ENCODE measurements around the gene SLC25A29.
"Not testable (repeated sequence)": the region's sequence is repeated elsewhere in the genome, so short reads cannot be mapped to it uniquely, and the experiment has no call there.

SLC25A29 gene, protein sequence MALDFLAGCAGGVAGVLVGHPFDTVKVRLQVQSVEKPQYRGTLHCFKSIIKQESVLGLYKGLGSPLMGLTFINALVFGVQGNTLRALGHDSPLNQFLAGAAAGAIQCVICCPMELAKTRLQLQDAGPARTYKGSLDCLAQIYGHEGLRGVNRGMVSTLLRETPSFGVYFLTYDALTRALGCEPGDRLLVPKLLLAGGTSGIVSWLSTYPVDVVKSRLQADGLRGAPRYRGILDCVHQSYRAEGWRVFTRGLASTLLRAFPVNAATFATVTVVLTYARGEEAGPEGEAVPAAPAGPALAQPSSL

DNA sequence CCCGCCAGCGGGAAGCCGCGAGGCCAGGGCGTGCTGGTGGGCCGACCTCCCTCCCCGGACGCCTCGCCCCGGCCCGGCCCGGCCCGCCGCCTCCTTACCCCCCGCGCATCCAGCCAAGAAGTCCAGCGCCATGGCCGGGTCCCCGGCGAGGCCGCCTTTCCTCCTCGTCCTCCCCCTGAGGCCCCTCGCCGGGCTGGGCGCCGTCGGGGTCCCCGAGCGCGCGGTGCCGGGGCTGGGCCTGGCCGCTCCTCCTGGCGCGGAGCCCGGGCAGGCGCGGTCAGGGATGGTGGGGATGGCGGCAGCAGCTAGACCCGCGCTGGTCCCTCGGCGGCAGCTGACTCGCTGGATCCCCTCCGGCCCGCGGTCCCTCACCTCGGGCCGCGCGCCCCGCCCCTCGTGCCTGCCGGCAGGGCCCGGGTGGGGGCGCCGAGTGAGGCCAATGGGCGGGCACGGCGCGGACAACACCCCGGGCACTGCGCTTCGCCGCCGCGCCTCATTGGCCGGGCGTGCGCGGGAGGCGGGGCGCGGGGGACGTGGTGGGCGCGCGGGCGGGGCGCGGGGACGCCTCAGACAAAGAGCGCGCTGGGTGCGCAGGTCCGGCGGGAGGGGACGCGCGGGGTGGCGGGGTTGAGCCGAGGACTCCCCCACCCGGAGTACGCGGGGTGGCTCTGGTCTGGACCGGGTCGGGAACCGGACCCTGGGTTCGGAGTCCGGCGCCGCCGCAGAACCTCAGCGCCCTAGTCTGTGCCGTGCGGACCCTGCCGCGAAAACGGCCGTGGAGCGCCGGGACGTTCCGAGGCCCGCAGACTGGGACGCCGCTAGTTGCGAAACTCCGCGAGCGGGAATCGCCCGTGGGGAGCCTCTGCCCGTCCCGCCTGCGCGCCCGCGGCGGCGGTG, at the start of gene SLC25A29:
SLC25A29 (minus strand) TSS at position 344 of the 897 bp plus-strand sequence; CDS start at position 132, 212 bp downstream.
- H3K4me1 ChIP-seq (ENCODE audit: control insufficient read depth, insufficient read depth, low read length): peaks cover 39% of the 10 kb centered on the region
- no peaks in the 10 kb centered on the region for H3K36me3 ChIP-seq (ENCODE audit: control insufficient read depth, insufficient read depth, low read length)
- peaks cover 5% of the 10 kb centered on the region for H3K27me3 ChIP-seq (ENCODE audit: control insufficient read depth, insufficient read depth, low read length)
- H3K9me3 ChIP-seq (ENCODE audit: control insufficient read depth, low read length): no peaks in the 10 kb centered on the region
- H3K4me3 ChIP-seq (ENCODE audit: low read length): peak within 1 kb of the TSS; percentile 55
- peak within 1 kb of the TSS; percentile 75 for H3K9ac ChIP-seq (ENCODE audit: low read length)

DNA sequence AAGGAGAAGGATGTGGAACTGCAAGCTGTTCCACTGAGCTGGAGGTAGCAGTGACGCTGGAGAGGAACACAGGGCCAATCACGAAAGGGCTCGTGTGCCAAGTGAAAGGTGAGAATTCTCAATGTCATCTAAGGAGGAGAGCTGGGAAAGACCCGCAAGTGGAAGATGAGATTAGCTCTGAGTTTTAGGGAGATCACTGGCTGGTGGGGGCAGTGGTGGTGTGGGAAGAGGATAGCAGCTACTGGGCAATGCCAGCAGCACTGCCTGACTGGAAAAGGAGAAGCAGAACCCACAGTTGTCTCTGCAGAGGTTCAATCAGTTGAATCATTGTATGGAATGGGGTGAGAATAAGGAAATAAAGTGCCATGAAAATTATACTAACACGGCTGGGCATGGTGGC, 44.7 kb upstream of the SLC25A29 start:
- peaks cover 25% of the 10 kb centered on the region for H3K36me3 ChIP-seq (ENCODE audit: control insufficient read depth, insufficient read depth, low read length)
- no peaks in the 10 kb centered on the region for H3K9me3 ChIP-seq (ENCODE audit: control insufficient read depth, low read length)

DNA sequence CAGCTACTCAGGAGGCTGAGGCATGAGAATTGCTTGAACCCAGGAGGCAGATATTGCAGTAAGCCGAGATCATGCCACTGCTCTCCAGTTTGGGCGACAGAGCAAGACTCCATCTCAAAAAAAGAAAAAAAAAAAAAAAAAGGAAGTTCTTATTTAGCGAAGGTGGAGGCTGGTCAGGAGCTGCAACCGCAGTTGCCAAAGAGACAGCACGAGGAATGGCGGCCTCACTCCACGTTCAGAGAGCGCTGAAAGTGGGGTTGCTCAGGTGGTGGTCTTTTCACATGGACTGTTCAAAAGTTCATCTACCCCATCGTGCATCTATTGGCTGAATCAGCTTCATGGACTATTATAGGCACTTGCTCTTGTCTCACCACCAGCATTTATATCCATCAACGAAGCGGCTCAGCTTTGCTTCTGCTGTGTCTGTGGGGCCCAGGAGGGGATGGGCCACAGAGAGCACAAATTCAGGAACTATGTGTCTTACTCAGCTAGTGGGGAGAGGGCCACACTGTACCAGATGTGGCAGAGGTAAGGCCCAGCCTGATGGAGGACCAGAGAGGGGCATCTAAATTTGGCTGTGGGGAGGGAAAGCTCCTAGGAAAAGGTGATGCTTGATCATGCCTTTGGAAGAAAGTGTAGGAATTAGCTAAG, 44.2 kb upstream of the SLC25A29 start:
- H3K9ac ChIP-seq (ENCODE audit: low read length): no peak overlapping the region
- peaks cover 9% of the 10 kb centered on the region for H3K4me1 ChIP-seq (ENCODE audit: control insufficient read depth, insufficient read depth, low read length)
- peaks cover 25% of the 10 kb centered on the region for H3K36me3 ChIP-seq (ENCODE audit: control insufficient read depth, insufficient read depth, low read length)
- H3K9me3 ChIP-seq (ENCODE audit: control insufficient read depth, low read length): no peaks in the 10 kb centered on the region
- no peak overlapping the region for H3K4me3 ChIP-seq (ENCODE audit: low read length)
- H3K27me3 ChIP-seq (ENCODE audit: control insufficient read depth, insufficient read depth, low read length): no peaks in the 10 kb centered on the region

More for the DNA sequence above, 44.7 kb upstream of the SLC25A29 start:
- Histone ChIP-seq H3K4me3 (ENCODE audit: low read length) (no peak overlapping the region), H3K4me1 (ENCODE audit: control insufficient read depth, insufficient read depth, low read length) (peaks cover 9% of the 10 kb centered on the region), H3K9ac (ENCODE audit: low read length) (no peak overlapping the region), H3K27me3 (ENCODE audit: control insufficient read depth, insufficient read depth, low read length) (no peaks in the 10 kb centered on the region)

DNA sequence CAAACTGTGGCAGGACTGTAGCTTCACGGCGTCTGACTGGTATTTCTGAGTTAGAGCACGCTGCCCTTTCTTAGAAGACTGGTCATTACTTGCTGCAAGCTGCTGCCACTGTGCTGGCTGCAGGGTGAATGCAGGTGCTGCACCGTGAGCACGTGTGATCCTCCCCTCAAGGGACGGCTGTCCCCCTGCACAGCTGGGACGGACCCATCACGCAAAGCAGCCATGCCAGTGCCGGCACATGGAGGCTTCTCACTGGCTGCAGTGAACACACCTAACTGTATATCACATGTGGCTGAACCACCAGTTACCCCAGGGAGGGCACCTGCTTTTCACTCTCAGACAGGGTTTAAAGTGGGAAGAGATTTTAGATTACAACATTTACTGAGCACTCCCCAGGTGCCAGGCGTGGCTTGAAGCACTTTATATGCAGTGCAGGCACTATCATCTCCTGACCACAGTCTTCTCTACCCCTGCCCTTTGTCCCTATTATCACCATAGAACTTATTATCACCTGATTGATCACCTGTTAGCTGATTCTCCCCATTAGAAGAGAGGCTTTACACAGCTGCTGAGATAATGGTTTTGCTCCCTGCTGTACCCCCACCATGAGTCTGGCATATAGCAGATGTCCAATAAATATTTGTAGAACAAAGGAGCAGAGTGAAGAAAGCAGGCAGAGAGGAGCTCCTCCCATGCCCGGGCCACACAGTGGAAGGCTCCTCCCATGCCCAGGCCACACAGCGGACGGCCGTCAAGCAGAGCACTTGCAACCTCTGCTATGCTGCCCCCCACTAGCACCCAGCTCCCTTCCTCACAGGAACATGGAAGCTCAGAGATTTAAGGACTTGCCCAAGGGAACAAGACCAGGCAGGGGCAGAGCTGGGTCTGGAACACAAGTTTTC, 42.8 kb upstream of the SLC25A29 start:
- no peak overlapping the region for H3K9ac ChIP-seq (ENCODE audit: low read length)
- H3K9me3 ChIP-seq (ENCODE audit: control insufficient read depth, low read length): no peaks in the 10 kb centered on the region

DNA sequence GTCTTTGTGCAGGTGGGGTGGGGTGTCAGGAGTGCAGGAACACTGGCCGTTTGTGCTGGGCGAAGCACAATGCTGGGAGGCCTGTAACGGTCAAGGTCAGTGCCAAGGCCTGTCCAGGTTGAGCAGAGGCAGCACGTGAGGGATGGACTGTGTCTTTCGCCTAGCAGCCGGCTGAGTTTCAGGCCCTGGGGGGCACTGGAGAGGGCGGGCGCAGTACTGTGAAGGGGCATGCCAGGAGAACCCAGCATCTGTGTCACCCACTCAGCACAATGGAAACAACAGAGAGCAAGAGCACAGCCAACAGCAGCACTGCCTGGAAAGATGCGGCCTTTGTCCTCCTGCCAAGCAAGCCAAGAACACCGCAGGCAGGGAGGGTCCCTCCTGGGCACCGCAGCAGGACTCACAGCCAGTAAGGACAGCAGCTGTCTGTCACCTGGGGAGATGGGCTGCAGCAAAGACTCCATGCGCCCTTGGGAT, 42.0 kb upstream of the SLC25A29 start:
- Histone ChIP-seq H3K4me3 (ENCODE audit: low read length) (no peak overlapping the region), H3K36me3 (ENCODE audit: control insufficient read depth, insufficient read depth, low read length) (peaks cover 16% of the 10 kb centered on the region), H3K4me1 (ENCODE audit: control insufficient read depth, insufficient read depth, low read length) (peaks cover 9% of the 10 kb centered on the region), H3K27me3 (ENCODE audit: control insufficient read depth, insufficient read depth, low read length) (no peaks in the 10 kb centered on the region), H3K9ac (ENCODE audit: low read length) (no peak overlapping the region), H3K9me3 (ENCODE audit: control insufficient read depth, low read length) (no peaks in the 10 kb centered on the region)

More for the DNA sequence above, 42.8 kb upstream of the SLC25A29 start:
- Histone ChIP-seq H3K36me3 (ENCODE audit: control insufficient read depth, insufficient read depth, low read length) (peaks cover 23% of the 10 kb centered on the region), H3K4me3 (ENCODE audit: low read length) (no peak overlapping the region), H3K4me1 (ENCODE audit: control insufficient read depth, insufficient read depth, low read length) (peaks cover 9% of the 10 kb centered on the region), H3K27me3 (ENCODE audit: control insufficient read depth, insufficient read depth, low read length) (no peaks in the 10 kb centered on the region)

DNA sequence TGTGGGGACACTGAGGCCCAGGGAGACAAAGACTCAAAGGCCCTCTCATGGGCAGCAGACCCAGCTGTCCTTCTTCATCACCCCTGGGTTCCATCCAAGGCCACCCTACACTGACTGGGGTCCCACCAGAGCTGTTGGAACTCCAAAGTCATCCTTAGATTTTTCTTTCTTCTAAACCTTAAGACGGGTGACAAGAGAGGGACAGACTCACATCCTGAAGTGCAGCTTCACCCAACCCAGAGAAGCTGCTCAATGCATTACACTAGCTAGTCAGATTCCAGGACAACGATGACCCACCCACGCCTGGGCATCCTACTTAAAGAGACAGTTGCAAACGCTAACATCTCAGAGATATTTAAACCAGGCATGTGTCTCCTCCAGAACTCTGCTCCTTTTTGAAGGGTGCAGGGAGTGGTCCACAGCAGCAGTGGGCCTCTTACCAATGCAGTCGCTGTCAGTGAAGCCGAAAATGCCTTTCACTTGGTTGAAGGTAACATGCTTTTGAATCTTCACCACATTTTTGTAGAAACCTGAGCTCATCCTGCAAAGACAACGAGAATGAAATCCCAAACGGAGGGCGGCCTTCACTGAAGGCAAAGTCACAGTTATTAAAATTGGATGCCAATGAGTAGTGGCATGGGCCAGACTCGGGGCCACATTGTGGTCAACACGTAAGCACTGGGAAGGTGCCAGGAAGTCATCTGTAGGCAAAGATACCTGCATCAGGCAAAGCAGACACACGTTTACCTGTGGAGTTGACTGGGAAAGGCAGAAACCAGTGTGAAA, 40.3 kb upstream of the SLC25A29 start:
- H3K36me3 ChIP-seq (ENCODE audit: control insufficient read depth, insufficient read depth, low read length): peaks cover 12% of the 10 kb centered on the region

DNA sequence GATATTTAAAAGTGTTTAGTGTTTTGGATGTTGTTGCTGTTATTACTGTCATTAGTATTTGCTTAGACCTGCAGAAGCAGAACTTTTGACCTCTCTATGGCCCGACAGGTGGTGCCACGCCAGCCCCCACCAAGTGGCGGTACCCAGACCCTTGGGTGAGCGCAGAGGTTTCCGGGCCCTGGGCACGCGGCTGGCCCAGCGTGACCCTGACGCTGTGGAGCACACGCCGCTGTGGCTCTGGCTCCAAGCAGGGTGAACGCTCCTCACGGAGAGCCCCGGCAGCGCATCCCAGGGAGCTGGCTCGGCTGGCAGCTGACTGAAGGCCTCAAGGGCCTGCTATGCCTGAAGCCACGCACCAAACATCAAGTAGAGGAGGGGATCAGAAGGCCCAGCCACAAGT, 39.5 kb upstream of the SLC25A29 start:
- no peak overlapping the region for H3K9ac ChIP-seq (ENCODE audit: low read length)
- peaks cover 12% of the 10 kb centered on the region for H3K36me3 ChIP-seq (ENCODE audit: control insufficient read depth, insufficient read depth, low read length)
- no peaks in the 10 kb centered on the region for H3K27me3 ChIP-seq (ENCODE audit: control insufficient read depth, insufficient read depth, low read length)
- H3K9me3 ChIP-seq (ENCODE audit: control insufficient read depth, low read length): no peaks in the 10 kb centered on the region
- peaks cover 24% of the 10 kb centered on the region for H3K4me1 ChIP-seq (ENCODE audit: control insufficient read depth, insufficient read depth, low read length)
- no peak overlapping the region for H3K4me3 ChIP-seq (ENCODE audit: low read length)

More for the DNA sequence above, 40.3 kb upstream of the SLC25A29 start:
- no peak overlapping the region for H3K4me3 ChIP-seq (ENCODE audit: low read length)
- no peaks in the 10 kb centered on the region for H3K27me3 ChIP-seq (ENCODE audit: control insufficient read depth, insufficient read depth, low read length)
- H3K9ac ChIP-seq (ENCODE audit: low read length): no peak overlapping the region
- no peaks in the 10 kb centered on the region for H3K9me3 ChIP-seq (ENCODE audit: control insufficient read depth, low read length)
- peaks cover 17% of the 10 kb centered on the region for H3K4me1 ChIP-seq (ENCODE audit: control insufficient read depth, insufficient read depth, low read length)

DNA sequence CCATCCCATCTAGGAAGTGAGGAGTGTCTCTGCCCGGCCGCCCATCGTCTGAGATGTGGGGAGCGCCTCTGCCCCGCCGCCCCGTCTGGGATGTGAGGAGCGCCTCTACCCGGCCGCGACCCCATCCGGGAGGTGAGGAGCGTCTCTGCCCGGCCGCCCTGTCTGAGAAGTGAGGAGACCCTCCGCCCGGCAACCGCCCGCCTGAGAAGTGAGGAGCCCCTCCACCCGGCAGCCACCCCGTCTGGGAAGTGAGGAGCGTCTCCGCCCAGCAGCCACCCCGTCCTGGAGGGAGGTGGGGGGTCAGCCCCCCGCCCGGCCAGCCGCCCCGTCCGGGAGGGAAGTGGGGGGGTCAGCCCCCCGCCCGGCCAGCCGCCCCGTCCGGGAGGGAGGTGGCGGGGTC, 38.4 kb upstream of the SLC25A29 start:
- H3K9ac ChIP-seq (ENCODE audit: low read length); H3K4me3 ChIP-seq (ENCODE audit: low read length); H3K9me3 ChIP-seq (ENCODE audit: control insufficient read depth, low read length); H3K27me3 ChIP-seq (ENCODE audit: control insufficient read depth, insufficient read depth, low read length); H3K36me3 ChIP-seq (ENCODE audit: control insufficient read depth, insufficient read depth, low read length): not testable (repeated sequence)
- H3K4me1 ChIP-seq (ENCODE audit: control insufficient read depth, insufficient read depth, low read length): peaks cover 24% of the 10 kb centered on the region

DNA sequence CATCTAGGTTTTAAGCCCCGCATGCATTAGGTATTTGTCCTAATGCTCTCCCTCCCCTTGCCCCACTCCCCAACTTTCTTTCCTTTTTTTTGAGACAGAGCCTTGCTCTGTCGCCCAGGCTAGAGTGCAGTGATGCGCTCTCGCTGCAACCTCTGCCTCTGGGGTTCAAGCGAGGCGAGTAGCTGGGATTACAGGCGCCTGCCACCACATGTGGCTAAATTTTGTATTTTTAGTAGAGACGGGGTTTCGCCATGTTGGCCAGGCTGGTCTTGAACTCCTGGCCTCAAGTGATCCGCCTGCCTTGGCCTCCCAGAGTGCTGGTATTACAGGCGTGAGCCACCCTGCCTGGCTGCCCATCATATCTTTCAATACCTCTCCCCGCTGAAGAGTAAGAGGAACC, 36.6 kb upstream of the SLC25A29 start:
- H3K4me3 ChIP-seq (ENCODE audit: low read length); H3K36me3 ChIP-seq (ENCODE audit: control insufficient read depth, insufficient read depth, low read length); H3K9ac ChIP-seq (ENCODE audit: low read length); H3K9me3 ChIP-seq (ENCODE audit: control insufficient read depth, low read length); H3K27me3 ChIP-seq (ENCODE audit: control insufficient read depth, insufficient read depth, low read length): not testable (repeated sequence)
- peaks cover 15% of the 10 kb centered on the region for H3K4me1 ChIP-seq (ENCODE audit: control insufficient read depth, insufficient read depth, low read length)

DNA sequence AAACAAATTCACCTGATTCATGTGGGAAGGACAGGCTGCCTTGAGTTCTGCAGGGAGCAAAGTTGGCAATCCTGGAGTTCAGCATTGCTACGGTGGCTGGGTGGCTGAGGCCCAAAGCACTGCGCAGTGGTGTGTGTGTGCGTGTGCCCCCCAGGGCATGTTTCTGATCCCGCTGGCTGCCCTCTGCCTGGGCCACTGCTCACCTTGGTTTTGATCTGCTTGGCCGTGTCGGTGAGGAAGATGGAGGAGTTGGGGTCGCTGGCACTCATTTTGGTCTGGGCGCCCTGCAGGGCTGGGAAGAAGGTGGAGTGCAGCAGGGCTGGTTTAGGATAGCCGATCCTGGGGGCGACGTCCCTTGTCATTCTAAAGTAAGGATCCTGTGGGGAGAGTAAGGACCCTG, 36.0 kb upstream of the SLC25A29 start:
- Histone ChIP-seq H3K36me3 (ENCODE audit: control insufficient read depth, insufficient read depth, low read length) (peaks cover 9% of the 10 kb centered on the region), H3K4me3 (ENCODE audit: low read length) (no peak overlapping the region), H3K4me1 (ENCODE audit: control insufficient read depth, insufficient read depth, low read length) (peaks cover 15% of the 10 kb centered on the region), H3K27me3 (ENCODE audit: control insufficient read depth, insufficient read depth, low read length) (no peaks in the 10 kb centered on the region), H3K9ac (ENCODE audit: low read length) (peak overlapping the region; percentile 34), H3K9me3 (ENCODE audit: control insufficient read depth, low read length) (no peaks in the 10 kb centered on the region)
